GM23338 (cell line): ENCODE results near the gene UBLCP1. TPM values are rescaled to one million over a fixed set of nuclear protein-coding genes. Genes with fewer than 3 reads are reported as not detected.

Experiments
- ATAC-seq: fragments of 200-7000 bp; cut with Tn5 transposase; 3 replicates; pipeline ENCODE4 v1.9.1; 2020
- DNase-seq: peaks from one replicate; pipeline ENCODE4 v3.0.0-alpha.2; 2015; ENCODE audit warnings: low spot score
- H2AFZ ChIP-seq: fragments of 200-600 bp; sonication (generic); 2 replicates; pipeline ENCODE4 v1.8.0; 2016; ENCODE audit warnings: antibody characterized with exemption, mild to moderate bottlenecking, moderate library complexity
- H3F3A ChIP-seq: fragments of 200-600 bp; sonication (generic); replicated peaks from 2 replicates; pipeline ENCODE4 v1.8.0; 2017; ENCODE audit warnings: antibody characterized with exemption, mixed run types, low read depth
- H3K27ac ChIP-seq: fragments of 200-600 bp; sonication (generic); 2 replicates; pipeline ENCODE4 v1.6.1; 2016; ENCODE audit warnings: low read depth
- H3K27me3 ChIP-seq: fragments of 200-600 bp; sonication (generic); 2 replicates; pipeline ENCODE4 v1.8.0; 2016; ENCODE audit warnings: mild to moderate bottlenecking, mixed run types, moderate library complexity; ENCODE audit not compliant: insufficient read depth
- H3K36me3 ChIP-seq: fragments of 200-600 bp; sonication (generic); 2 replicates; pipeline ENCODE4 v1.8.0; 2016; ENCODE audit warnings: mild to moderate bottlenecking; ENCODE audit not compliant: insufficient read depth
- H3K4me1 ChIP-seq: fragments of 200-600 bp; sonication (generic); 2 replicates; pipeline ENCODE4 v1.8.0; 2016; ENCODE audit warnings: mild to moderate bottlenecking, moderate library complexity; ENCODE audit not compliant: insufficient read depth
- H3K4me2 ChIP-seq: fragments of 200-600 bp; sonication (generic); 2 replicates; pipeline ENCODE4 v1.7.1; 2017; ENCODE audit warnings: mixed run types
- H3K4me3 ChIP-seq: fragments of 200-600 bp; sonication (generic); 2 replicates; pipeline ENCODE4 v1.6.1; 2016; ENCODE audit warnings: mixed run types
- H3K79me2 ChIP-seq: fragments of 200-600 bp; sonication (generic); replicated peaks from 2 replicates; pipeline ENCODE4 v1.8.0; 2017; ENCODE audit warnings: mild to moderate bottlenecking; ENCODE audit not compliant: insufficient read depth
- H3K9me2 ChIP-seq: fragments of 200-600 bp; sonication (generic); 2 replicates; pipeline ENCODE4 v1.8.0; 2017; ENCODE audit not compliant: insufficient read depth
- H4K20me1 ChIP-seq: fragments of 200-600 bp; sonication (generic); replicated peaks from 2 replicates; pipeline ENCODE4 v1.8.0; 2017; ENCODE audit warnings: mild to moderate bottlenecking; ENCODE audit not compliant: insufficient read depth
- H3K27ac Mint-ChIP-seq: 2 replicates; pipeline ENCODE4 v1.8.0; 2020; ENCODE audit warnings: inconsistent platforms, mild to moderate bottlenecking, moderate library complexity, mixed read lengths
- H3K27me3 Mint-ChIP-seq: 3 replicates; pipeline ENCODE4 v1.8.0; 2022; ENCODE audit warnings: low read depth, mild to moderate bottlenecking, moderate library complexity, mixed read lengths, inconsistent platforms; ENCODE audit not compliant: insufficient read depth, poor library complexity
- H3K36me3 Mint-ChIP-seq: 3 replicates; pipeline ENCODE4 v1.8.0; 2021; ENCODE audit warnings: low read depth, mild to moderate bottlenecking, inconsistent platforms, moderate library complexity, mixed read lengths
- H3K4me1 Mint-ChIP-seq: 3 replicates; pipeline ENCODE4 v1.8.0; 2020; ENCODE audit warnings: mild to moderate bottlenecking, inconsistent platforms, mixed read lengths
- H3K4me3 Mint-ChIP-seq: 3 replicates; pipeline ENCODE4 v1.8.0; 2021; ENCODE audit warnings: moderate library complexity, mild to moderate bottlenecking, inconsistent platforms, mixed read lengths
- H3K9me3 Mint-ChIP-seq: 3 replicates; pipeline ENCODE4 v1.8.0; 2020; ENCODE audit warnings: moderate library complexity, mild to moderate bottlenecking, inconsistent platforms, mixed read lengths
- CREB1 ChIP-seq: fragments of 250-450 bp; sonication (Bioruptor Pico); IDR thresholded peaks from 2 replicates; pipeline ENCODE4 v1.5.0; 2020; ENCODE audit warnings: low read depth, mild to moderate bottlenecking, moderate library complexity
- EZH2 ChIP-seq: fragments of 200-600 bp; sonication (generic); IDR thresholded peaks from one replicate; pipeline ENCODE4 v1.8.0; 2017; ENCODE audit warnings: antibody characterized with exemption, mild to moderate bottlenecking, low read depth; ENCODE audit not compliant: unreplicated experiment
- EZH2phosphoT487 ChIP-seq: fragments of 200-600 bp; sonication (generic); IDR thresholded peaks from one replicate; pipeline ENCODE4 v1.8.1; 2018; ENCODE audit warnings: antibody characterized with exemption; ENCODE audit not compliant: unreplicated experiment
- JUNB ChIP-seq: IDR thresholded peaks from one replicate; pipeline ENCODE4 v1.6.1; 2016; ENCODE audit warnings: antibody characterized with exemption; ENCODE audit not compliant: unreplicated experiment
- NANOG ChIP-seq: IDR thresholded peaks from 2 replicates; pipeline ENCODE4 v1.6.1; 2016; ENCODE audit warnings: antibody characterized with exemption, borderline replicate concordance
- POLR2AphosphoS5 ChIP-seq: IDR thresholded peaks from 2 replicates; pipeline ENCODE4 v1.6.1; 2016; ENCODE audit warnings: antibody characterized with exemption, low read depth
- STAT1 ChIP-seq: IDR thresholded peaks from one replicate; pipeline ENCODE4 v1.6.1; 2016; ENCODE audit warnings: antibody characterized with exemption; ENCODE audit not compliant: unreplicated experiment
- ZNF114 ChIP-seq: fragments of 250-450 bp; sonication (Bioruptor Pico); IDR thresholded peaks from 2 replicates; pipeline ENCODE4 v1.5.0; 2020; ENCODE audit warnings: mild to moderate bottlenecking, moderate library complexity
- ZNF331 ChIP-seq: fragments of 250-450 bp; sonication (Bioruptor Pico); IDR thresholded peaks from 2 replicates; pipeline ENCODE4 v1.5.0; 2020; ENCODE audit warnings: low read depth, mild to moderate bottlenecking, moderate library complexity
- ZNF462 ChIP-seq: fragments of 250-450 bp; sonication (Bioruptor Pico); IDR thresholded peaks from 2 replicates; pipeline ENCODE4 v1.5.0; 2020; ENCODE audit warnings: mild to moderate bottlenecking, moderate library complexity
- polyA plus RNA-seq: library from polyadenylated mRNA; unstranded; fragments of >200 nt; fragmentation: Nextera tagmentation; extraction: Ambion mirVana; gene quantifications from 2 replicates; pipeline ENCODE4 v1.2.1, GENCODE V29; 2016
- total RNA-seq: library from RNA; depleted of rRNA; stranded (reverse); fragments of >200 nt; shearing (Covaris generic); gene quantifications from 2 replicates; pipeline ENCODE4 v1.2.3, GENCODE V29; 2014
- TF ChIP-seq, protein P1 (sequence below): IDR thresholded peaks from 2 replicates; pipeline ENCODE4 v1.6.1; 2016; ENCODE audit warnings: antibody characterized with exemption
- TF ChIP-seq, protein P2 (sequence below): IDR thresholded peaks from one replicate; pipeline ENCODE4 v1.6.1; 2018; ENCODE audit warnings: antibody characterized with exemption; ENCODE audit not compliant: unreplicated experiment
- TF ChIP-seq, protein P3 (sequence below), 2 experiments: fragments of 200-600 bp in 1 of 2; sonication (generic) in 1 of 2; conservative IDR thresholded peaks; 2 replicates each; pipeline versions ENCODE4 v1.5.1 to v1.6.1; 2016 to 2017; ENCODE audit warnings: antibody characterized with exemption in 2 of 2, low read depth in 2 of 2, mild to moderate bottlenecking in 2 of 2, moderate library complexity in 1 of 2

UBLCP1 gene
- total and polyA plus RNA-seq, 2 experiments from 2014 or later: 45.0 to 56.1 TPM

DNA sequence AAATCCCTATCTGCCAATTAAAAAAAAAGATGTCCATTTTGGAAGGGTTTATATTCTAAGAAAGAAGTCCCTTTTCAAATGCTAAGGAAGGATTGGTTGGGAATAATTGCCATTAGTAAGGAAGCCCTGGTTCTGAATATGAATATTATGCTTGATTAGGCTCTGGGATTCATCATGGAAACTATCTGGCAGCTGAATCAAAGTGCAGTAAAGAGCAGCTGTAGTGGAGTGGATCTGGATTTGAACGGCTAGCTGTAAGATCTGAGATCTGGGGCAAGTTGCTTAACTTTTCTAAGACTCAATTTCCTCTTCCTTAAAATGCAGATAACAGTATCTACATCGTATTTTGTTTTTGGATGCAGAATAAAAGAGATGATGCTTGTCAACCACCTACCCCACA, 56.7 kb downstream of the UBLCP1 start:
- no peaks in the 10 kb centered on the region for H3K9me2 ChIP-seq
- H3K36me3 ChIP-seq: no peaks in the 10 kb centered on the region
- ATAC-seq (no peak), DNase-seq (no peak)
- TF ChIP-seq STAT1 (no peak), ZNF462 (CRISPR knock-in tag) (no peak), EZH2 (no peak), ZNF331 (CRISPR knock-in tag) (no peak), NANOG (no peak), CREB1 (no peak), POLR2AphosphoS5 (no peak), EZH2phosphoT487 (no peak), ZNF114 (CRISPR knock-in tag) (no peak), JUNB (no peak)
- TF ChIP-seq, protein P1, sequence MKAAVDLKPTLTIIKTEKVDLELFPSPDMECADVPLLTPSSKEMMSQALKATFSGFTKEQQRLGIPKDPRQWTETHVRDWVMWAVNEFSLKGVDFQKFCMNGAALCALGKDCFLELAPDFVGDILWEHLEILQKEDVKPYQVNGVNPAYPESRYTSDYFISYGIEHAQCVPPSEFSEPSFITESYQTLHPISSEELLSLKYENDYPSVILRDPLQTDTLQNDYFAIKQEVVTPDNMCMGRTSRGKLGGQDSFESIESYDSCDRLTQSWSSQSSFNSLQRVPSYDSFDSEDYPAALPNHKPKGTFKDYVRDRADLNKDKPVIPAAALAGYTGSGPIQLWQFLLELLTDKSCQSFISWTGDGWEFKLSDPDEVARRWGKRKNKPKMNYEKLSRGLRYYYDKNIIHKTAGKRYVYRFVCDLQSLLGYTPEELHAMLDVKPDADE: no peak
- TF ChIP-seq, protein P2, sequence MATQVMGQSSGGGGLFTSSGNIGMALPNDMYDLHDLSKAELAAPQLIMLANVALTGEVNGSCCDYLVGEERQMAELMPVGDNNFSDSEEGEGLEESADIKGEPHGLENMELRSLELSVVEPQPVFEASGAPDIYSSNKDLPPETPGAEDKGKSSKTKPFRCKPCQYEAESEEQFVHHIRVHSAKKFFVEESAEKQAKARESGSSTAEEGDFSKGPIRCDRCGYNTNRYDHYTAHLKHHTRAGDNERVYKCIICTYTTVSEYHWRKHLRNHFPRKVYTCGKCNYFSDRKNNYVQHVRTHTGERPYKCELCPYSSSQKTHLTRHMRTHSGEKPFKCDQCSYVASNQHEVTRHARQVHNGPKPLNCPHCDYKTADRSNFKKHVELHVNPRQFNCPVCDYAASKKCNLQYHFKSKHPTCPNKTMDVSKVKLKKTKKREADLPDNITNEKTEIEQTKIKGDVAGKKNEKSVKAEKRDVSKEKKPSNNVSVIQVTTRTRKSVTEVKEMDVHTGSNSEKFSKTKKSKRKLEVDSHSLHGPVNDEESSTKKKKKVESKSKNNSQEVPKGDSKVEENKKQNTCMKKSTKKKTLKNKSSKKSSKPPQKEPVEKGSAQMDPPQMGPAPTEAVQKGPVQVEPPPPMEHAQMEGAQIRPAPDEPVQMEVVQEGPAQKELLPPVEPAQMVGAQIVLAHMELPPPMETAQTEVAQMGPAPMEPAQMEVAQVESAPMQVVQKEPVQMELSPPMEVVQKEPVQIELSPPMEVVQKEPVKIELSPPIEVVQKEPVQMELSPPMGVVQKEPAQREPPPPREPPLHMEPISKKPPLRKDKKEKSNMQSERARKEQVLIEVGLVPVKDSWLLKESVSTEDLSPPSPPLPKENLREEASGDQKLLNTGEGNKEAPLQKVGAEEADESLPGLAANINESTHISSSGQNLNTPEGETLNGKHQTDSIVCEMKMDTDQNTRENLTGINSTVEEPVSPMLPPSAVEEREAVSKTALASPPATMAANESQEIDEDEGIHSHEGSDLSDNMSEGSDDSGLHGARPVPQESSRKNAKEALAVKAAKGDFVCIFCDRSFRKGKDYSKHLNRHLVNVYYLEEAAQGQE: no peak
- TF ChIP-seq, protein P3, sequence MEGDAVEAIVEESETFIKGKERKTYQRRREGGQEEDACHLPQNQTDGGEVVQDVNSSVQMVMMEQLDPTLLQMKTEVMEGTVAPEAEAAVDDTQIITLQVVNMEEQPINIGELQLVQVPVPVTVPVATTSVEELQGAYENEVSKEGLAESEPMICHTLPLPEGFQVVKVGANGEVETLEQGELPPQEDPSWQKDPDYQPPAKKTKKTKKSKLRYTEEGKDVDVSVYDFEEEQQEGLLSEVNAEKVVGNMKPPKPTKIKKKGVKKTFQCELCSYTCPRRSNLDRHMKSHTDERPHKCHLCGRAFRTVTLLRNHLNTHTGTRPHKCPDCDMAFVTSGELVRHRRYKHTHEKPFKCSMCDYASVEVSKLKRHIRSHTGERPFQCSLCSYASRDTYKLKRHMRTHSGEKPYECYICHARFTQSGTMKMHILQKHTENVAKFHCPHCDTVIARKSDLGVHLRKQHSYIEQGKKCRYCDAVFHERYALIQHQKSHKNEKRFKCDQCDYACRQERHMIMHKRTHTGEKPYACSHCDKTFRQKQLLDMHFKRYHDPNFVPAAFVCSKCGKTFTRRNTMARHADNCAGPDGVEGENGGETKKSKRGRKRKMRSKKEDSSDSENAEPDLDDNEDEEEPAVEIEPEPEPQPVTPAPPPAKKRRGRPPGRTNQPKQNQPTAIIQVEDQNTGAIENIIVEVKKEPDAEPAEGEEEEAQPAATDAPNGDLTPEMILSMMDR (conservative IDR thresholded peaks at IDR 0.05; ENCODE audit: low read depth in 2 of 2): no peak
- no peaks in the 10 kb centered on the region for H3K4me1 ChIP-seq
- H2AFZ ChIP-seq: no peak overlapping the region
- no peaks in the 10 kb centered on the region for H3K27me3 ChIP-seq
- H3K4me2 ChIP-seq: no peak overlapping the region
- no peak overlapping the region for H3K27ac Mint-ChIP-seq
- H3K27ac ChIP-seq: no peak overlapping the region
- H3K4me1 Mint-ChIP-seq: peaks cover 4% of the 10 kb centered on the region; the same call in 2 of the 3 replicates
- H3K9me3 Mint-ChIP-seq: no peaks in the 10 kb centered on the region
- no peaks in the 10 kb centered on the region for H3K36me3 Mint-ChIP-seq
- peaks cover 2% of the 10 kb centered on the region for H3K27me3 Mint-ChIP-seq
- no peak overlapping the region for H3K4me3 Mint-ChIP-seq
- H3F3A ChIP-seq: no peaks in the 10 kb centered on the region
- no peaks in the 10 kb centered on the region for H4K20me1 ChIP-seq
- H3K4me3 ChIP-seq: no peak overlapping the region
- no peaks in the 10 kb centered on the region for H3K79me2 ChIP-seq
